Lower leg skin (tissue), 3 donors: ENCODE data around the gene TET1.

ENCODE experiments used
- POLR2A ChIP-seq, 2 donors: fragments of 450-650 bp; IDR thresholded peaks; one replicate each; pipeline ENCODE4 v1.6.1; 2016 to 2017; ENCODE audit warnings: antibody characterized with exemption in 2 of 2, mild to moderate bottlenecking in 1 of 2, moderate library complexity in 1 of 2
- TF ChIP-seq, protein P1 (sequence below), 3 donors: fragments of 450-650 bp; IDR thresholded peaks; one replicate each; pipeline ENCODE4 v1.5.1; 2016; ENCODE audit warnings: antibody characterized with exemption in 3 of 3, mild to moderate bottlenecking in 3 of 3, moderate library complexity in 2 of 3

DNA sequence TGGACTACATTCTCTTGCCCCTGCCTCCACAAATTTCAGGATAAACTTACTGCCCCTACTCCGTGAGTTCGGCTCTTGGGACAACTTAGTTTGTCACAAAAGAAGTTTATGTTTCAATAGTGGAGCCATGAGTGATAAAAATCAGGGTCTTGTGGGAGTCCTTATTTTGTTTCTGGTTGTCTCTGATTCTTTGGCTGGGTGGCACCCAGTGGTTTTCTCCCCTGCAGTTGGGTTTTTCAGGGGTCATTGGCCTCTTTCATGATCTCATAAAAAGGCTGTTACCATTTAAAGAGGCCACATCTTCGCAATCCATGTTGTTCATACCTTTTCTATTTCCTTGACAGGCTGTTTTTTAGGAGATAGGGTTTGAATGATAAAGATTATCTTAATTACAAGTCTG, 5.5 kb downstream of the TET1 start:
- TF ChIP-seq, protein P1, sequence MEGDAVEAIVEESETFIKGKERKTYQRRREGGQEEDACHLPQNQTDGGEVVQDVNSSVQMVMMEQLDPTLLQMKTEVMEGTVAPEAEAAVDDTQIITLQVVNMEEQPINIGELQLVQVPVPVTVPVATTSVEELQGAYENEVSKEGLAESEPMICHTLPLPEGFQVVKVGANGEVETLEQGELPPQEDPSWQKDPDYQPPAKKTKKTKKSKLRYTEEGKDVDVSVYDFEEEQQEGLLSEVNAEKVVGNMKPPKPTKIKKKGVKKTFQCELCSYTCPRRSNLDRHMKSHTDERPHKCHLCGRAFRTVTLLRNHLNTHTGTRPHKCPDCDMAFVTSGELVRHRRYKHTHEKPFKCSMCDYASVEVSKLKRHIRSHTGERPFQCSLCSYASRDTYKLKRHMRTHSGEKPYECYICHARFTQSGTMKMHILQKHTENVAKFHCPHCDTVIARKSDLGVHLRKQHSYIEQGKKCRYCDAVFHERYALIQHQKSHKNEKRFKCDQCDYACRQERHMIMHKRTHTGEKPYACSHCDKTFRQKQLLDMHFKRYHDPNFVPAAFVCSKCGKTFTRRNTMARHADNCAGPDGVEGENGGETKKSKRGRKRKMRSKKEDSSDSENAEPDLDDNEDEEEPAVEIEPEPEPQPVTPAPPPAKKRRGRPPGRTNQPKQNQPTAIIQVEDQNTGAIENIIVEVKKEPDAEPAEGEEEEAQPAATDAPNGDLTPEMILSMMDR (IDR thresholded peaks at IDR 0.05): no peak
- no peak for TF ChIP-seq POLR2A (IDR thresholded peaks at IDR 0.05)
